Mesendoderm (in vitro differentiated cells): ENCODE results near the gene FAM186B.

Experiments used
- DNase-seq: peaks from one replicate; pipeline ENCODE4 v3.0.0; 2013
- H2AK5ac ChIP-seq: 2 replicates; pipeline ENCODE4 v1.6.1; 2013; ENCODE audit warnings: low read length, inconsistent platforms
- H2BK120ac ChIP-seq: 2 replicates; pipeline ENCODE4 v1.6.1; 2013; ENCODE audit warnings: low read depth, mild to moderate bottlenecking, low read length, moderate library complexity, mixed read lengths
- H2BK15ac ChIP-seq: replicated peaks from 2 replicates; pipeline ENCODE4 v1.6.1; 2013; ENCODE audit warnings: low read depth, mild to moderate bottlenecking, moderate library complexity
- H2BK5ac ChIP-seq: 2 replicates; pipeline ENCODE4 v1.6.1; 2013; ENCODE audit warnings: low read length, inconsistent platforms
- H3K18ac ChIP-seq: 2 replicates; pipeline ENCODE4 v1.6.1; 2013; ENCODE audit warnings: mild to moderate bottlenecking, low read length, mixed read lengths
- H3K23ac ChIP-seq: one replicate; pipeline ENCODE4 v1.6.1; 2013; ENCODE audit warnings: low read length
- H3K27ac ChIP-seq: 2 replicates; pipeline ENCODE4 v1.5.1; 2013; ENCODE audit warnings: low read depth, mild to moderate bottlenecking, inconsistent platforms, low read length, moderate library complexity
- H3K27me3 ChIP-seq: 2 replicates; pipeline ENCODE4 v1.6.1; 2013; ENCODE audit warnings: low read length, control low read depth, mild to moderate bottlenecking, inconsistent platforms; ENCODE audit not compliant: insufficient read depth, poor library complexity
- H3K36me3 ChIP-seq: 2 replicates; pipeline ENCODE4 v1.6.1; 2013; ENCODE audit warnings: low read length, inconsistent platforms; ENCODE audit not compliant: control insufficient read depth, insufficient read depth
- H3K4ac ChIP-seq: one replicate; pipeline ENCODE4 v1.6.1; 2013; ENCODE audit warnings: low read depth, mild to moderate bottlenecking, low read length, moderate library complexity
- H3K4me1 ChIP-seq: 2 replicates; pipeline ENCODE4 v1.6.1; 2013; ENCODE audit warnings: low read depth, low read length, inconsistent platforms; ENCODE audit not compliant: control insufficient read depth
- H3K4me2 ChIP-seq: 2 replicates; pipeline ENCODE4 v1.6.1; 2013; ENCODE audit warnings: low read length
- H3K4me3 ChIP-seq: 2 replicates; pipeline ENCODE4 v1.5.1; 2013; ENCODE audit warnings: mild to moderate bottlenecking, low read length
- H3K56ac ChIP-seq: one replicate; pipeline ENCODE4 v1.6.1; 2013; ENCODE audit warnings: low read length
- H3K79me1 ChIP-seq: 2 replicates; pipeline ENCODE4 v1.6.1; 2013; ENCODE audit warnings: low read length, inconsistent platforms
- H3K79me2 ChIP-seq: 2 replicates; pipeline ENCODE4 v1.6.1; 2013; ENCODE audit warnings: mild to moderate bottlenecking, low read length; ENCODE audit not compliant: control insufficient read depth, insufficient read depth
- H3K9ac ChIP-seq: 2 replicates; pipeline ENCODE4 v1.6.1; 2013; ENCODE audit warnings: low read length, inconsistent platforms
- H4K5ac ChIP-seq: one replicate; pipeline ENCODE4 v1.6.1; 2013; ENCODE audit warnings: low read length
- H4K8ac ChIP-seq: one replicate; pipeline ENCODE4 v1.6.1; 2013; ENCODE audit warnings: low read depth, mild to moderate bottlenecking, control low read depth, low read length, moderate library complexity
- WGBS: extraction: QIAGEN DNeasy Blood & Tissue Kit; methylation state at CpG from one replicate; pipeline ENCODE4 v1.1.7; 2013; ENCODE audit warnings: low lambda C conversion rate, missing lambda C conversion rate; ENCODE audit not compliant: insufficient coverage; ENCODE audit errors: extremely low coverage; 5-methylcytosine and 5-hydroxymethylcytosine counted together

Gene FAM186B

GRCh38 chr12:49645146-49646039 lies 40.0 kb upstream of the FAM186B start:
- no peak overlapping the region for H2BK120ac ChIP-seq
- no peak overlapping the region for H2BK15ac ChIP-seq
- WGBS = no CpG with 5 or more reads among the region's 6 CpGs
- H3K23ac ChIP-seq = peak overlapping the region; percentile 24
- no peak for DNase-seq
- H3K56ac ChIP-seq = no peak overlapping the region
- H2BK5ac ChIP-seq = no peak overlapping the region
- H4K8ac ChIP-seq = no peak overlapping the region
- H3K4me2 ChIP-seq = no peak overlapping the region
- H3K79me1 ChIP-seq = no peaks in the 10 kb centered on the region
- H3K4ac ChIP-seq = no peak overlapping the region
- H3K27me3 ChIP-seq = no peaks in the 10 kb centered on the region
- no peak overlapping the region for H3K27ac ChIP-seq
- H3K79me2 ChIP-seq = no peaks in the 10 kb centered on the region
- H3K9ac ChIP-seq = no peak overlapping the region
- H3K36me3 ChIP-seq = peaks cover 16% of the 10 kb centered on the region
- no peaks in the 10 kb centered on the region for H3K4me1 ChIP-seq
- no peak overlapping the region for H2AK5ac ChIP-seq
- no peak overlapping the region for H3K18ac ChIP-seq
- no peak overlapping the region for H4K5ac ChIP-seq
- no peak overlapping the region for H3K4me3 ChIP-seq

DNA sequence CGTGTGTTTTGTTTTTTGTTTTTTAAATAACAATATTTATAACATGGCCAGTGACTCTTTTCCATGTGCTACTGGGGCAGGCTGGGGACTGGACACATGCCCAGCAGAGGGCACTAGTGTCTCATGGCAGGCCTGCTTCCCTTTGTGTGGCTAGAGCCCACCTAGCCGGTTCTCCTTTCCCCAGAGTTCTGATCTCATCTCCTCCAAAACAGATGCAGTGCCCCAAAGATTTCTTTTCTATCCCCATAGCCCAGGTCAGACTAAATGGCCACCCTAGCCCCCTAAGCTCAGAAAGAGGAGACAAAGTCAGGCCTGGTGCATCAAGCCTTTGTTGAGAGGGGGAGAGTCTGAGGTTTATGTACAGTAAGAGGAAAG lies 39.2 kb upstream of the FAM186B start:
- no peak overlapping the region for H3K18ac ChIP-seq
- H4K8ac ChIP-seq = no peak overlapping the region
- H3K4me3 ChIP-seq = no peak overlapping the region
- H3K56ac ChIP-seq = peak overlapping the region; percentile 73
- no peaks in the 10 kb centered on the region for H3K27me3 ChIP-seq
- H2BK5ac ChIP-seq = no peak overlapping the region
- H3K36me3 ChIP-seq = peaks cover 12% of the 10 kb centered on the region
- H3K79me2 ChIP-seq = no peaks in the 10 kb centered on the region
- H3K79me1 ChIP-seq = no peaks in the 10 kb centered on the region
- H3K4ac ChIP-seq = no peak overlapping the region
- no peaks in the 10 kb centered on the region for H3K4me1 ChIP-seq
- no peak overlapping the region for H3K9ac ChIP-seq
- no peak overlapping the region for H3K4me2 ChIP-seq
- peak; percentile 78 for DNase-seq
- no peak overlapping the region for H4K5ac ChIP-seq
- no peak overlapping the region for H2AK5ac ChIP-seq
- no peak overlapping the region for H2BK120ac ChIP-seq
- H3K27ac ChIP-seq = no peak overlapping the region
- H3K23ac ChIP-seq = peak overlapping the region; percentile 24
- no CpG with 5 or more reads among the region's 2 CpGs for WGBS
- H2BK15ac ChIP-seq = no peak overlapping the region

- no peak for DNase-seq
- Histone ChIP-seq H3K56ac (no peak overlapping the region), H3K18ac (no peak overlapping the region), H4K5ac (no peak overlapping the region), H2BK120ac (no peak overlapping the region), H3K9ac (no peak overlapping the region), H3K27me3 (no peaks in the 10 kb centered on the region), H2BK5ac (no peak overlapping the region), H3K4me1 (no peaks in the 10 kb centered on the region), H3K4me3 (no peak overlapping the region), H2BK15ac (no peak overlapping the region), H3K27ac (no peak overlapping the region), H3K4me2 (no peak overlapping the region), H3K79me2 (no peaks in the 10 kb centered on the region), H4K8ac (no peak overlapping the region), H3K36me3 (peaks cover 11% of the 10 kb centered on the region), H2AK5ac (no peak overlapping the region), H3K4ac (no peak overlapping the region), H3K23ac (no peak overlapping the region), H3K79me1 (no peaks in the 10 kb centered on the region)
- no CpG with 5 or more reads among the region's 10 CpGs for WGBS
Observed at GRCh38 chr12:49643961-49644619, 38.7 kb upstream of the FAM186B start.

- Histone ChIP-seq H2AK5ac (no peak overlapping the region), H3K18ac (no peak overlapping the region), H3K56ac (no peak overlapping the region), H3K27ac (no peak overlapping the region), H3K4me3 (no peak overlapping the region), H4K8ac (no peak overlapping the region), H3K4me2 (no peak overlapping the region), H2BK15ac (no peak overlapping the region), H3K79me2 (no peaks in the 10 kb centered on the region), H2BK5ac (no peak overlapping the region), H3K79me1 (no peaks in the 10 kb centered on the region), H3K27me3 (no peaks in the 10 kb centered on the region), H2BK120ac (no peak overlapping the region), H3K4ac (no peak overlapping the region), H3K9ac (no peak overlapping the region), H4K5ac (no peak overlapping the region), H3K4me1 (no peaks in the 10 kb centered on the region), H3K23ac (no peak overlapping the region), H3K36me3 (peaks cover 4% of the 10 kb centered on the region)
- no peak for DNase-seq
- WGBS = no CpG with 5 or more reads among the region's 7 CpGs
Observed at GRCh38 chr12:49643135-49643534, 37.7 kb upstream of the FAM186B start.

DNA sequence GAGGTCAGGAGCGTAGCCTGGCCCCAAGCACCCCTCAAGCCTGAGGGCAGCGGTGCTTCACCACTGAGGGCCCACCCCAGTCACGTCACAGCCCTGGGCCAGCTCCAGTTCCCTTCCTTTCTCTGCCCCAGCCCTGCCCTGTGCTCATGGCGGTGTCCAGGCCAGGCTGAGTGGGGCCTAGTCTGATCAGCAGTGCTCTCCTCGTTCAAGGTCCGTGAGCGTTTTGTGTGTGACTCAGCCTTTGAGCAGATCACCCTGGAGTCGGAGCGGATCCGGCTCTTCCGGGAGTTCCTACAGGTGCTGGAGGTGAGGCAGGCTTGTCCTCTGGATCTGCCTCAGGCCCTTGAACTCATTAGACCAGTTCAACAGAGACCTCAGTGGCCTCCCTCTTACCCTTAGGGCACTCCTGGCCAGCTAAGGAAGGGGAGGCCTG lies 36.9 kb upstream of the FAM186B start:
- H2BK120ac ChIP-seq = no peak overlapping the region
- no peaks in the 10 kb centered on the region for H3K79me1 ChIP-seq
- H3K27me3 ChIP-seq = no peaks in the 10 kb centered on the region
- H3K36me3 ChIP-seq = peaks cover 4% of the 10 kb centered on the region
- no peak overlapping the region for H2BK15ac ChIP-seq
- H2AK5ac ChIP-seq = no peak overlapping the region
- H3K23ac ChIP-seq = no peak overlapping the region
- no peak for DNase-seq
- H3K9ac ChIP-seq = no peak overlapping the region
- no CpG with 5 or more reads among the region's 11 CpGs for WGBS
- H4K5ac ChIP-seq = no peak overlapping the region
- H3K4ac ChIP-seq = no peak overlapping the region
- H4K8ac ChIP-seq = no peak overlapping the region
- H3K4me3 ChIP-seq = no peak overlapping the region
- no peaks in the 10 kb centered on the region for H3K79me2 ChIP-seq
- no peak overlapping the region for H3K18ac ChIP-seq
- H3K56ac ChIP-seq = no peak overlapping the region
- H3K4me2 ChIP-seq = no peak overlapping the region
- H2BK5ac ChIP-seq = no peak overlapping the region
- no peak overlapping the region for H3K27ac ChIP-seq
- peaks cover 3% of the 10 kb centered on the region for H3K4me1 ChIP-seq
